H9 (cell line): ENCODE data around the gene KCNMA1. TPM values are rescaled to one million over a fixed set of nuclear protein-coding genes. Genes with fewer than 3 reads are reported as not detected.

Source experiments
- DNase-seq: peaks from one replicate; pipeline ENCODE4 v3.0.0-alpha.2; 2017
- H2AFZ ChIP-seq: one replicate; pipeline ENCODE4 v1.6.1; 2013; ENCODE audit warnings: mild to moderate bottlenecking, low read length, control low read depth, moderate library complexity
- H2AK5ac ChIP-seq: 2 replicates; pipeline ENCODE4 v1.6.1; 2013; ENCODE audit warnings: low read length, control low read depth, mixed read lengths; ENCODE audit not compliant: insufficient read length
- H2BK120ac ChIP-seq: one replicate; pipeline ENCODE4 v1.6.1; 2013; ENCODE audit warnings: low read depth, mild to moderate bottlenecking, low read length, control low read depth, inconsistent platforms; ENCODE audit not compliant: poor library complexity, severe bottlenecking
- H2BK12ac ChIP-seq: 2 replicates; pipeline ENCODE4 v1.6.1; 2013; ENCODE audit warnings: low read length, control low read depth, mixed read lengths, low read depth; ENCODE audit not compliant: insufficient read length
- H2BK15ac ChIP-seq: 2 replicates; pipeline ENCODE4 v1.6.1; 2013; ENCODE audit warnings: low read depth, low read length, control low read depth
- H2BK20ac ChIP-seq: one replicate; pipeline ENCODE4 v1.6.1; 2013; ENCODE audit warnings: low read depth, mild to moderate bottlenecking, low read length, control low read depth, inconsistent platforms; ENCODE audit not compliant: poor library complexity, severe bottlenecking
- H2BK5ac ChIP-seq: 2 replicates; pipeline ENCODE4 v1.6.1; 2013; ENCODE audit warnings: low read length, control low read depth, mixed read lengths; ENCODE audit not compliant: insufficient read length
- H3K14ac ChIP-seq: 2 replicates; pipeline ENCODE4 v1.6.1; 2013; ENCODE audit warnings: low read length, control low read depth; ENCODE audit not compliant: insufficient read depth
- H3K18ac ChIP-seq: 2 replicates; pipeline ENCODE4 v1.6.1; 2013; ENCODE audit warnings: low read depth, mild to moderate bottlenecking, mixed read lengths, low read length, control low read depth; ENCODE audit not compliant: insufficient read length
- H3K23ac ChIP-seq: 2 replicates; pipeline ENCODE4 v1.6.1; 2013; ENCODE audit warnings: low read length, control low read depth, mixed read lengths, low read depth; ENCODE audit not compliant: insufficient read length
- H3K23me2 ChIP-seq: 2 replicates; pipeline ENCODE4 v1.6.1; 2013; ENCODE audit warnings: low read depth, mild to moderate bottlenecking, mixed read lengths, low read length, control low read depth; ENCODE audit not compliant: insufficient read length, poor library complexity, severe bottlenecking
- H3K27ac ChIP-seq: 2 replicates; pipeline ENCODE4 v1.5.1; 2013; ENCODE audit warnings: low read length, control low read depth, mixed read lengths, low read depth; ENCODE audit not compliant: insufficient read length
- H3K27me3 ChIP-seq: 2 replicates; pipeline ENCODE4 v1.6.1; 2013; ENCODE audit warnings: low read length, control low read depth, inconsistent platforms; ENCODE audit not compliant: insufficient read depth
- H3K4ac ChIP-seq: 2 replicates; pipeline ENCODE4 v1.6.1; 2013; ENCODE audit warnings: low read depth, mild to moderate bottlenecking, control low read depth, inconsistent platforms, low read length, moderate library complexity
- H3K4me1 ChIP-seq: 2 replicates; pipeline ENCODE4 v1.6.1; 2013; ENCODE audit warnings: low read length, control low read depth, inconsistent platforms; ENCODE audit not compliant: insufficient read depth
- H3K4me2 ChIP-seq: 2 replicates; pipeline ENCODE4 v1.6.1; 2013; ENCODE audit warnings: low read length, control low read depth, mixed read lengths; ENCODE audit not compliant: insufficient read length, insufficient read depth
- H3K56ac ChIP-seq: 2 replicates; pipeline ENCODE4 v1.6.1; 2013; ENCODE audit warnings: low read depth, mild to moderate bottlenecking, mixed read lengths, low read length, control low read depth; ENCODE audit not compliant: insufficient read length
- H3K79me1 ChIP-seq: 2 replicates; pipeline ENCODE4 v1.6.1; 2013; ENCODE audit warnings: low read depth, mild to moderate bottlenecking, moderate library complexity, low read length, control low read depth, inconsistent platforms; ENCODE audit not compliant: insufficient read depth, poor library complexity, severe bottlenecking
- H3K79me2 ChIP-seq: 2 replicates; pipeline ENCODE4 v1.6.1; 2013; ENCODE audit warnings: low read length, control low read depth, inconsistent platforms; ENCODE audit not compliant: insufficient read depth
- H3K9ac ChIP-seq: 2 replicates; pipeline ENCODE4 v1.6.1; 2013; ENCODE audit warnings: low read length, control low read depth, mixed read lengths; ENCODE audit not compliant: insufficient read length; ENCODE audit errors: extremely low read depth
- H3K9me3 ChIP-seq: one replicate; pipeline ENCODE4 v1.6.1; 2013; ENCODE audit warnings: low read depth, low read length, inconsistent platforms; ENCODE audit not compliant: control insufficient read depth
- H3T11ph ChIP-seq: one replicate; pipeline ENCODE4 v1.6.1; 2013; ENCODE audit warnings: mild to moderate bottlenecking, low read length, control low read depth, inconsistent platforms
- H4K20me1 ChIP-seq: one replicate; pipeline ENCODE4 v1.6.1; 2013; ENCODE audit not compliant: control insufficient read depth, insufficient read length, insufficient read depth
- H4K5ac ChIP-seq: 2 replicates; pipeline ENCODE4 v1.6.1; 2013; ENCODE audit warnings: low read depth, mild to moderate bottlenecking, mixed read lengths, low read length, control low read depth; ENCODE audit not compliant: insufficient read length
- H4K8ac ChIP-seq: replicated peaks from 2 replicates; pipeline ENCODE4 v1.6.1; 2013; ENCODE audit warnings: low read length, control low read depth, mixed read lengths, low read depth; ENCODE audit not compliant: insufficient read length
- H4K91ac ChIP-seq: 2 replicates; pipeline ENCODE4 v1.6.1; 2013; ENCODE audit warnings: low read depth, mild to moderate bottlenecking, moderate library complexity, mixed read lengths, low read length, control low read depth; ENCODE audit not compliant: insufficient read length
- H3K27ac Mint-ChIP-seq, 3 experiments: 2 replicates in 2 of 3; 3 replicates in 1 of 3; pipeline ENCODE4 v1.8.0; 2020 to 2021; ENCODE audit warnings: mixed read lengths in 3 of 3, mild to moderate bottlenecking in 1 of 3, moderate library complexity in 1 of 3
- H3K27me3 Mint-ChIP-seq: 2 replicates; pipeline ENCODE4 v1.8.0; 2021; ENCODE audit warnings: low read depth, mild to moderate bottlenecking, moderate library complexity, mixed read lengths
- H3K36me3 Mint-ChIP-seq, 3 experiments: 2 replicates in 2 of 3; 3 replicates in 1 of 3; pipeline ENCODE4 v1.8.0; 2020 to 2021; ENCODE audit warnings: low read depth in 3 of 3, mixed read lengths in 3 of 3; ENCODE audit not compliant: insufficient read depth in 1 of 3
- H3K4me1 Mint-ChIP-seq, 2 experiments: 2 replicates each; pipeline ENCODE4 v1.8.0; 2020; ENCODE audit warnings: mixed read lengths in 2 of 2
- H3K4me3 Mint-ChIP-seq, 2 experiments: 2 replicates in 1 of 2; 3 replicates in 1 of 2; pipeline ENCODE4 v1.8.0; 2020 to 2021; ENCODE audit warnings: mild to moderate bottlenecking in 2 of 2, mixed read lengths in 2 of 2, moderate library complexity in 1 of 2
- H3K9me3 Mint-ChIP-seq, 2 experiments: 2 replicates in 1 of 2; 3 replicates in 1 of 2; pipeline ENCODE4 v1.8.0; 2020; ENCODE audit warnings: mild to moderate bottlenecking in 2 of 2, mixed read lengths in 2 of 2, moderate library complexity in 1 of 2
- WGBS: extraction: QIAGEN DNeasy Blood & Tissue Kit; methylation state at CpG from one replicate; pipeline ENCODE4 v1.1.7; 2013; ENCODE audit warnings: missing lambda C conversion rate, low lambda C conversion rate, mixed read lengths; ENCODE audit not compliant: insufficient read length; ENCODE audit errors: extremely low coverage; 5-methylcytosine and 5-hydroxymethylcytosine counted together
- total RNA-seq: library from RNA; stranded (reverse); gene quantifications from 2 replicates; pipeline ENCODE4 v1.2.1, GENCODE V29; 2021
- TF ChIP-seq, protein P1 (sequence below): fragments of 200-600 bp; sonication (generic); conservative IDR thresholded peaks from 3 replicates; pipeline ENCODE4 v1.8.0; 2021; ENCODE audit warnings: antibody characterized with exemption, mild to moderate bottlenecking

The KCNMA1 gene
- total RNA-seq, 1 experiment from 2014 or later = 2.0 TPM

GRCh38 chr10:77207828-77208185 lies 429.8 kb downstream of the KCNMA1 start:
- Histone ChIP-seq H3K56ac (no peak overlapping the region), H3K79me1 (no peaks in the 10 kb centered on the region), H3K23me2 (no peaks in the 10 kb centered on the region), H3K27me3 (no peaks in the 10 kb centered on the region), H3K79me2 (no peaks in the 10 kb centered on the region), H2BK12ac (no peak overlapping the region), H3K9me3 (no peaks in the 10 kb centered on the region), H2AK5ac (no peak overlapping the region), H3K23ac (no peak overlapping the region), H3K4me2 (no peak overlapping the region), H2BK15ac (no peak overlapping the region), H3K9ac (no peak overlapping the region), H3K4ac (no peak overlapping the region), H2BK20ac (no peak overlapping the region), H2AFZ (no peak overlapping the region), H4K91ac (no peak overlapping the region), H2BK120ac (no peak overlapping the region), H3K27ac (no peak overlapping the region), H3K18ac (no peak overlapping the region), H4K20me1 (no peaks in the 10 kb centered on the region), H3K14ac (no peak overlapping the region), H3K4me1 (no peaks in the 10 kb centered on the region; the same call in 1 of the 2 replicates), H4K8ac (no peak overlapping the region), H2BK5ac (no peak overlapping the region), H4K5ac (no peak overlapping the region), H3T11ph (no peak overlapping the region)
- Mint-ChIP-seq H3K9me3 (peaks cover 0 to 4% of the 10 kb centered on the region in 2 experiments; a peak in 2 of 5 replicates), H3K27ac (no peak overlapping the region), H3K4me1 (no peaks in the 10 kb centered on the region; a peak in 1 of 4 replicates), H3K36me3 (peaks cover 0 to 3% (median 3%) of the 10 kb centered on the region in 3 experiments; a peak in 1 of 7 replicates), H3K27me3 (peaks cover 3% of the 10 kb centered on the region), H3K4me3 (no peak overlapping the region)
- TF ChIP-seq, protein P1, sequence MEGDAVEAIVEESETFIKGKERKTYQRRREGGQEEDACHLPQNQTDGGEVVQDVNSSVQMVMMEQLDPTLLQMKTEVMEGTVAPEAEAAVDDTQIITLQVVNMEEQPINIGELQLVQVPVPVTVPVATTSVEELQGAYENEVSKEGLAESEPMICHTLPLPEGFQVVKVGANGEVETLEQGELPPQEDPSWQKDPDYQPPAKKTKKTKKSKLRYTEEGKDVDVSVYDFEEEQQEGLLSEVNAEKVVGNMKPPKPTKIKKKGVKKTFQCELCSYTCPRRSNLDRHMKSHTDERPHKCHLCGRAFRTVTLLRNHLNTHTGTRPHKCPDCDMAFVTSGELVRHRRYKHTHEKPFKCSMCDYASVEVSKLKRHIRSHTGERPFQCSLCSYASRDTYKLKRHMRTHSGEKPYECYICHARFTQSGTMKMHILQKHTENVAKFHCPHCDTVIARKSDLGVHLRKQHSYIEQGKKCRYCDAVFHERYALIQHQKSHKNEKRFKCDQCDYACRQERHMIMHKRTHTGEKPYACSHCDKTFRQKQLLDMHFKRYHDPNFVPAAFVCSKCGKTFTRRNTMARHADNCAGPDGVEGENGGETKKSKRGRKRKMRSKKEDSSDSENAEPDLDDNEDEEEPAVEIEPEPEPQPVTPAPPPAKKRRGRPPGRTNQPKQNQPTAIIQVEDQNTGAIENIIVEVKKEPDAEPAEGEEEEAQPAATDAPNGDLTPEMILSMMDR = no peak
- WGBS = no CpG with 5 or more reads among the region's 5 CpGs
- no peak for DNase-seq
